HG03095 (cell line): ENCODE measurements around the gene JDP2.

Experiments
- ATAC-seq: cut with Tn5 transposase; IDR thresholded peaks from one replicate; pipeline ENCODE4 v1.9.1; 2021; ENCODE audit warnings: moderate library complexity; ENCODE audit not compliant: unreplicated experiment

The JDP2 gene

DNA sequence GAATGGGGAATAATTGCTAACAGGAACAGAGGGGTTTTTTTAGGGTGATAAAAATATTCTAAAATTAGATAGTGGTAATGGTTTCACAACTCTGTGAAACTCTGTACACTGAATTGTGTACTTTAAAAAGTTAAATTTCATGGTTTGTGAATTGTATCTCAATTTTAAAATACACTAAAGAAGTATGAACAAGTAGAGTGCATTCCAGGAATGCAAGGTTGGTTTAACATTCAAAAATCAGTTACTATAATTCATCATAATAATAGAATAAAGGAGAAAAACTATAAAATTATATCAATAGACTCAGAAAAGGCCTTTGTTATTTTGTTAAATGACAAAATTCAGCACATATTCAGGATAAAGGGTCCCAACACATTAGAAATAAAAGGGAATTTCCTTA, 83.4 kb downstream of the JDP2 start:
- ATAC-seq = no peak

DNA sequence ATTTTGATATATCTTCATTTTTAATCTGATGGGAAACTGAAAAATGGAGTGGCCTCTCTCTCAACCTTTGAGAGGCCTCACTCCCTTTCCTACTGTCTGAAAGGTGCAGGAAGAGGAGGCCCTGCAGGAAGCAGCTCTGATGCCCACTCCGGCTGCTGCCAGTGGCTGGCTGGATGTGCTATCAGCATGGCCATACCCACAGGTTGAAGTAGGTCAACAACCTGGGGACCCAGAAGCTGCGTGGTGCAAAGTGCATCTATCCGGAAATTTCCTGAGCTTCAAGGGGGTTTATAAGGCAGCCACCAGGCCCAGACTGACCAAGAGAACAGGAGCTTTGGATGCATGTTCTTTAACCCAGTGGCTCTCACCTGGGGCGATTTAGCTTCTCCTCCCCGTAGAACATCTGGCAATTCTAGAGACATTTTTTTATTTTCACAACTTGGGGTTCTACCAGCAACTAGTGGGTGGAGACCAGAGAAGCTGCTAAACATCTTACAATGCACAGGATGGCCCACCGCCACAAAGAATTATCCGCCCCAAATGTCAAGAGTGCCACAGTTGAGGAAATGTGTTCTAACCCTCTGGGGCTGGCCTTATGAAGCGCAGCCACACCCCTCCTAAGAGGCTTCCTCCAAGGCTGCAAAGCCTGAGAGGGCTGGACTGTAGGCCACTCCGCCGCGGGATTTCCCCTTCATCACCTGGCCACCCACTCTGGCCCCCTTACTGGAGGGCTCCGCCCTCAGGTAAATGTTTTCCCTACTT, 86.3 kb downstream of the JDP2 start:
- peak; percentile 35 for ATAC-seq

DNA sequence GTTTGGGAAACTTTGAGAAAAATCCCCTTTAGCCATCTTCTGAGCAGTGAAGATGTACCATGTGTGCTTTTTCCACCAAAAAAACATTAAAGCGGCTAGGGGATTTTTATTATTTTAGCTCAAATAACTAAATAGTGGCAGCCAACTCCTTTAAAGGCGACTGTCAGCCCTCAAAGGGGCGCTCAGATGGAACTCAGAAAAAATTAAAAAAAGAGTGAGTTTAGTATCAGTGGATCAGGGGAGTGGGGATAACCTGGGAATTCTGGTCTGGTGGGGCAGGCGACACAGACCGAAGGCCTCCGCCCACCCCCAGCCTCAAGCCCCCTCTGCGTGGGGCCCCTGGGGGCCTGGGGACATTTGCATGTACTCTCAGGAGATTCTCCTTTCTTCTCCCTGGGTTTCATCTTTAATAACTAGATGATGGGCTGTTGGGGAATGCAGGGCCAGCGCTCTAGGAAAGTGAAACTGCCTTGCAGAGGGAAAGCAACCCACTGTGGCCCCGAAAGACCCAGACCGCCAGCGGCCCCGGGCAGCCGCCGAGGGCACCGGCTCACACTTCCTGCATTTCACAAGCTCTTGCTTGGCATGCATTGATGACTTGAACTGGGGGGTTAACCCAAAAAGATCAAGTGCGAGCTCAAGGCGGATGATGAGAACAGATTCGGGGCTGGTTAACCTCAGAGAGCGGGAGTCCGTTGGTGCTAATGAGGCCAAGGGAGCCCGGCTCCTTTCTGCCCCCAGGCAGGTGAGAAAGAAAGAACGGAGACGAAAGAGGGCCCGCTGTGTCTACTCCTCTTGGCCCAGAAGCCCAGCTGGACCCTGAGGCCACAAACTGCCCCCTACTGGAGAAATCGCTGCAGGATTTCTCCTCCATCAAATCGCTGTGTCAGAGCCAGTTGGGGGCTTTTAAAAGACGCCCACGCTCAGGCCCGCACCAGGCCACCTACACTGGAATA, 87.1 kb downstream of the JDP2 start:
- ATAC-seq = peak; percentile 37

DNA sequence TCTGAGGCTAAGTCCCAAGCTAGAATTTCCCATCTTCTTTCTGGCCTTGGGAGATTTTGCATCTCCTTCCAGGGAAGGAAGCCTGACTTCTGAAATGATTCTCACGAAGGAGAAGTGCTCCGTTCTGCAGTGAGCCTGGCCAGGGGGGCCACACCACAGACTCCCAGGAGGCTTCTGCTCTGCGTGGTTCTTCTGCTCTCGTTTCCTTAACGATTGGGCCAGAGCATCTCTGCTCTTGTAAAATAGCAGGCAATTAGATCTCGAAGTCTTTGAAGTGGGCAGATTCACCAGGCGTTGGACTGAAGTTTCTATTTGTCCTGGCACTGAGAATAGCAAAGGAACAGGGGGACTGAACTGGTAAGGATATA, 87.8 kb downstream of the JDP2 start:
- ATAC-seq = peak; percentile 36

DNA sequence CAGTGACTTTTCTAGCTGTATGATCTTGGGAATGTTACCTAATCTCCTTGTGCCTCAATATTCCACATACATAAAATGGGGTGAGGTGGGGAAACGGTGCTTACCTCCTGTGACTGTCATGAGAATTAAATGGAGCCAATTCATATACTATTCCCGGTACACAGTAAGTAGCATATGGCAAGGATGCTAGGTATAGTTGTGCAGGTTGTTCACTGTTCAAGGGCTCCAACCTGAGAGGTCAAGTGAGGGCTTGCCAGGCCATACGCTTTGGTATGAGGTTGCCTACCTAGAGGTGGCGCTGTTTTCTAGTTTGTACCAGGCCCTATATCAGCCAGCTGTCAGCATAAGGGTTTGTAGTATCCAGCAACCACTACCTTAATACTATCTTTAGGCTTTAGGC, 90.8 kb downstream of the JDP2 start:
- ATAC-seq = no peak

DNA sequence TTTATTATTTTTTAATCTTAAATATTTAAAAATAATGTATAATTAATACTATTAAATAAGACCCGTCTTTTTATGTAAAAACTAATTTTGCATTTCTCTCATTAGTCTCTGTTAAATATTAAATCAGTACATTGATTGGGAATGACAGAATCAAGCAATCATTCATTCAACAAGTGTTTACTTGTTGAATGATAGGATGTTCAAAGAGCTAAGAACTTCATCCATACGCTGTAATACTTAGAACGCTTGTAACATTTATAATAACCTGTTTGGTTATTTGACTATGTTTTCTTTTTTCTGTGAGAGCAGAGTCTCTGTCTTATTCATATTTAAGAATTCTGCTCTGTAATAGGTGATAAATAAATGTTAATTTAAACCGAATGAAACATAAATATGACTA, 91.6 kb downstream of the JDP2 start:
- ATAC-seq = no peak

DNA sequence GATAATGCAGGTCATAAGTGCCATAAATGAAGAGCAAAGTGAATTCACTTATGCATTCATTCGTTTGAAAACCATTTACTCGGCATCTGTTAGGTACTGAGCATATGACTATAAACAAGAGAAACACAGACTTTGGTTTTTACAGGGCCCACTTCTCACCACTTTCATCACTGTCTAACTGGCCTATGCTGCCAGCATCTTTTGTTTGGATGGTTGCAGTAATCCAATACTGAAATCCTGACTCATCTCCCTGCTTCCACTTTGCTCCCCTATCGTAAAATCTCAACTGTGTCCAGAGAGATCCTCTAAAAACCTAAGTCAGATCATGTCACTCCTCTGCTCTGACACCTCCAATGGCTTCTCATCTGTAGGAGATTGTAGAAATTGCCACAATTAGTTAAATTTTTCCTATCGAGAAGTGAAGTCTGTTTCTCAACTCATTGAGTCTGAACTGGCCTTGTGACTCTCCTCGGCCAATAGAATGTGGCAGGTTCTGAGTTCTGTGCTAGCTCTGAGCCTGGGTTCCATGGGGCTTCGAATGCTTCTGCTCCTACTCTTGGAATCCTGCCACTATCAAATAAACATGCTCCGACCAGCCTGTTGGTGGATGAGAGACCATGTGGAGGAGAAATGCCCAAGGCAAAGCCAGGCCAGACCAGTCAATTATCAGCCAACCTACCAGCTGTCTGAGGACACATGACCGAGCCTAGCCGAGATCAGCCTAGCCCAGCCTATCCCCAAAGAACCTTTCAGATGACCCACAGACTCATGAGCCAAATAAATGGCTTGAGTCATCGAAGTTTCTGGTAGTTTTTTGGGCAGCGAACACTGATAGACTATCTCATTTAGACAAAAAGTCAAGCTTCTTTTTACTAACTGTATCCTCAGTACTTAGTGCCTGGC, 92.3 kb downstream of the JDP2 start:
- ATAC-seq = no peak

DNA sequence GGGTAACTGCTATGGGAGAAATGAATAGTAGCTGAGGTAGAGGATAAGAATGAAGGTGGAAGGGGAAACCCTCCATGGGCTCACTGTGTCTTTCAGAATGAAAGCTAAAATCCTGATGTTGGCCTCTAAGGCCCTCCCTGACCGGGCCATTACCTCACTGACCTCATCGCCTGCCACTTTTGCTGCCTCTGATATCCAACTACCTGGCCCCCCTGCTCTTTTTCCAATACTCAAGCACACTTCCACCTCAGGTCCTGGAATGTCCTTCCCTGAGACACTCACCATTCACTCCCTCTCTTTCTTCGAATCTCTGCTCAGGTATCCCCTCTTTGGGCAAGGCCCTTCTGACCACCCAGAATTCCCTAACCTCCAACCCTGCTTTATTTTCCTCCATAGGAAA, 93.0 kb downstream of the JDP2 start:
- no peak for ATAC-seq

DNA sequence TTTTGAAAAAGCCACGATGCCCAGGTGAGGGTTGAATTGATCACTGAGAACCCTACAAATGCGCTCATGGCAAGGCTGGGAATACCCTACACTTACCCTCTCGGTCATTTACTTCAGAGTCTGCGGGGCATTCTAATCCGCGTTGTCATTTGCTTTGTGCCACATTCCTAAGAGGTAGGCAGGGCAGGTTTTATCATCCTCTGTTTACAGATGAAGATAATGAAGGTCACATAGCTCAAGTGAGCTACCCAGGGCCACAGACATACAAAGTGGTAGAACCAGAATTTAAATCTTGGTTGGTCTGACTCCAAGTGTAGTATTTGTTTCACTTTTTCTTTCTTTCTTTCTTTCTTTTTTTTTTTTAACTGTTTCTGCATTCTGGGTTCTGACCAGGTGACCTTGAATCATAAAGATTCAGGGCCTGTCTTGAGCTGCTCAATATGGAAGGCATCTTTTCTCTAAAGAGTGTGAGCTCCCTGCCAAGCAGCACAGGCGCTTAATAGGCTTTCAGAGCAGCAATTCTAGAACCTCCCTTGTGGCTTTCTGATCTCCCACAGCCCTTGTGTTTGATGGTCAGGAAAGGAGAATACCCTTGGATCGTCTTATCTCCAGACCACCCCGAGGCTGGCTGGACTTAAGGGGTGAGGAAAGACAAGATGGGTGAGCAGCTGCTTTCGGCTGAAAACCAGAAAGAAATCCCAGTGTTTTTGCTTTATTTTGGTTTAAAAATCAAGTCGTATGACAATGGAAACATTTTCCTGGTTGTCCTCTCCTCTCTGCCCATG, 93.8 kb downstream of the JDP2 start:
- no peak for ATAC-seq

DNA sequence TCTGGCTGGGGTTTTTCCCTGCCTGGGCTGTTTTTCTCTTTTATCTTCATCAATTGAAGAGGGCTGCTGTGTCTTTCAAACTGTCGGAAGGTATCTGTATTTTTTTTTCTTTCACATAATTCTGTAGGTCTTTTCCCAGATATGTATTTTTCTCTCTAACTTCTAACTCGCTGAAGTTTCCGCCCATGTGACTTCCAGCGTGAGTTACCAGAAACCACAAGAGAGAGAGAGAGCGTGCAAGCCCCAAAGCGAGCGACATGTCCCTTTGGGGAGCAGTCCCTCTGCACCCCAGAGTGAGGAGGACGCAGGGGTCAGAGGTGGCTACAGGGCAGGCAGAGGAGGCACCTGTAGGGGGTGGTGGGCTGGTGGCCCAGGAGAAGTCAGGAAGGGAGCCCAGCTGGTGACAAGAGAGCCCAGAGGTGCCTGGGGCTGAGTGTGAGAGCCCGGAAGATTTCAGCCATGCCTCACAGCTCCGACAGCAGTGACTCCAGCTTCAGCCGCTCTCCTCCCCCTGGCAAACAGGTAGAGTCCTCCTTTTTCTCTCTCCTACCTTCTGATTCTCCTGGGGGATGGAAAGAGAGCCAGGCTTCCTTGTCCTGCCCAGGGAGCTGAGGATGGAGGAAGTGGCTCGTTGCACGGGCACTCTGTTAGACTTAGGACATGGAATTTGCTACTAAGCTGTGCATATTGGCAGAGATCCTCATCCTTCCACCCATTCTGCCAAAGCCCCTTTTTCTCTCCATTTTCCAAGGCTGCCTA, 94.6 kb downstream of the JDP2 start, which contains the start of gene BATF:
TSS of gene BATF (plus strand) at position 246 of the 759 bp plus-strand sequence. CDS start at position 460, 214 bp downstream.
- ATAC-seq = no peak

DNA sequence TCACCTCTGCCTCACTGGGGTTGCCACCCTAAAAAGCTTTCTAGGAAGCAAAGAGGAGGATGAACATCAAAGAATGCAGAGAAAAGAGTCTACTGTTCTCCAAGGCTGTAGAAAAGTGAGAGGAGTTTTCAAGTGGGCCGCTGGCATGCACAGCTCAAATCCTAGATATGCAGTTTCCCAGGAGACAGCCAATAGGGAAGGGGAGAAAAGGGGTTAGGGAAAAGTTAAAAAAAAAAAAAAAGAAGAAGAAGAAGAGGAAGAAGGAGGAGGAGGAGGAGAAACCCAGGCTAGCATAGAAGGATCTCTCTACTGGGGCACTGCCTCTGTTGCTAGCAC, 95.1 kb downstream of the JDP2 start:
- ATAC-seq = no peak
